PC-9 (cell line): ENCODE measurements around the gene DRAM2. TPM values are rescaled to one million over a fixed set of nuclear protein-coding genes. Genes with fewer than 3 reads are reported as not detected.

Experiments
- BruUV-seq: library from RNA; stranded (reverse); fragments of 400-500 nt; replicated peaks from 2 replicates; lab custom pipeline; 2021; lab: Mats Ljungman, UMichigan
- CTCF ChIA-PET: fragments of 300-600 bp; sonication (Branson Sonifier 250); formaldehyde crosslinking; loops from one replicate; lab custom pipeline; 2022; ENCODE audit warnings: antibody characterized with exemption; lab: Charles Lee
- POLR2A ChIA-PET: fragments of 300-600 bp; sonication (Branson Sonifier 250); formaldehyde crosslinking; loops from one replicate; lab custom pipeline; 2022; ENCODE audit warnings: antibody characterized with exemption; ENCODE audit not compliant: unreplicated experiment; lab: Charles Lee
- DNase-seq, 2 experiments: peaks; one replicate each; pipeline versions ENCODE4 v3.0.0 to v3.0.0-alpha.2; 2015 to 2022; ENCODE audit warnings: mixed read lengths in 1 of 2
- H2AFZ ChIP-seq: fragments of 200-600 bp; sonication (generic); 2 replicates; pipeline ENCODE4 v1.8.1; 2017; ENCODE audit warnings: antibody characterized with exemption
- H3F3A ChIP-seq: fragments of 200-600 bp; sonication (generic); 2 replicates; pipeline ENCODE4 v1.8.1; 2017; ENCODE audit warnings: antibody characterized with exemption, mild to moderate bottlenecking, low read depth; ENCODE audit not compliant: insufficient read depth
- H3K27ac ChIP-seq: fragments of 200-600 bp; sonication (generic); 2 replicates; pipeline ENCODE4 v1.6.1; 2016; ENCODE audit warnings: mixed run types
- H3K27me3 ChIP-seq: fragments of 200-600 bp; sonication (generic); 2 replicates; pipeline ENCODE4 v1.6.1; 2016; ENCODE audit warnings: low read depth, mixed run types; ENCODE audit not compliant: insufficient read depth
- H3K36me3 ChIP-seq: fragments of 200-600 bp; sonication (generic); 2 replicates; pipeline ENCODE4 v1.6.1; 2016; ENCODE audit warnings: low read depth, mixed run types
- H3K4me1 ChIP-seq: fragments of 200-600 bp; sonication (generic); replicated peaks from 2 replicates; pipeline ENCODE4 v1.6.1; 2016; ENCODE audit warnings: mixed run types; ENCODE audit not compliant: insufficient read depth
- H3K4me2 ChIP-seq: fragments of 200-600 bp; sonication (generic); 2 replicates; pipeline ENCODE4 v1.6.1; 2017; ENCODE audit warnings: mixed run types
- H3K4me3 ChIP-seq: fragments of 200-600 bp; sonication (generic); 2 replicates; pipeline ENCODE4 v1.6.1; 2016; ENCODE audit warnings: mixed run types
- H3K79me2 ChIP-seq: fragments of 200-600 bp; sonication (generic); 2 replicates; pipeline ENCODE4 v1.6.1; 2017; ENCODE audit warnings: low read depth, mixed run types
- H3K9me2 ChIP-seq: fragments of 200-600 bp; sonication (generic); 2 replicates; pipeline ENCODE4 v1.8.1; 2017; ENCODE audit warnings: mild to moderate bottlenecking; ENCODE audit not compliant: insufficient read depth
- H3K9me3 ChIP-seq: fragments of 200-600 bp; sonication (generic); 2 replicates; pipeline ENCODE4 v1.8.1; 2016; ENCODE audit warnings: low read depth; ENCODE audit not compliant: insufficient read depth
- H4K20me1 ChIP-seq: fragments of 200-600 bp; sonication (generic); 2 replicates; pipeline ENCODE4 v1.8.1; 2017; ENCODE audit not compliant: insufficient read depth
- CTCF ChIP-seq: fragments of 200-600 bp; sonication (generic); conservative IDR thresholded peaks from 2 replicates; pipeline ENCODE4 v1.6.1; 2017; ENCODE audit warnings: mixed run types, antibody characterized with exemption, mild to moderate bottlenecking, moderate library complexity
- EZH2 ChIP-seq: fragments of 200-600 bp; sonication (generic); IDR thresholded peaks from 2 replicates; pipeline ENCODE4 v1.8.0; 2017; ENCODE audit warnings: antibody characterized with exemption, low read depth
- intact Hi-C: fragments of 100-400 bp; cut with micrococcal nuclease; formaldehyde crosslinking; loops from one replicate; pipeline ENCODE4 v1.10.0; 2022; ENCODE audit not compliant: unreplicated experiment
- total RNA-seq: library from RNA; stranded (reverse); gene quantifications from 2 replicates; pipeline ENCODE4 v1.2.3, GENCODE V29; 2021

DRAM2 gene
- total RNA-seq, 1 experiment from 2014 or later = 37.9 TPM

DNA sequence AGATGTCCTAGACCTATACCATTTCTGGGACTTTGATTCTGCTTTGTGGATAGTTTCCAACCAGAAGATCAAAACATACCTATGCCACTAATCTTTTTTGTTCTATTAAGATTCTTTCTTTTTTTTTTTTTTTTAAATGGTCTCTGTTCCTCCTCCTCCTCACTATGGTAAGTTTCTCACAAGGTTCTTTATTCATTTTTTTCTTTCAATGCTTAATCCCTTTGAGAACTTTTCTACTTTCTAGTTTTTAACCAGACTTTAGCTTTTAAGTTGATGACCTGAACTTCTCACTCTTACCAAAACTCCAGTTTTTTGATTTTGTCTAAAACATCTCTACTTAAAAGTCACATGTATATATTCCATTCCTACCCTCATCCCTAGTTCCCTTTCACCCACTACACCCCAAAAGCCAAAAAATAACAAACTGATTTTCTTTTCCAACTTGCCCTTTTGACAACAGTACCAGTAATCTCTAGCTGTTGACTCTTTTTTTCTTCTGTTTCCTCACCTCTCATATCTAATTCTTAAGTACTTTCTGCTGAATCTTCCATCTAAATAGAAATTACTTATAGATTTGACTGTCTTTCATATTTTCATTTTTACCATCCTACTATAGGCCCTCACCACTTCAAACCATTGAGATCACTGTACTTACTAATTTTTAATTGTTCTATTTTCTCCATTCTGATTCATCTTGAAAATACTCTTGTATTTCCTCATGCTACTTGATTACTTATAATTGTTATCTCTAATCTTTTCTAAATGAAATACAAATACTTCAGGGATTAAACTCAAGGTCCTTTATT, 6.3 kb upstream of the DRAM2 start:
- Histone ChIP-seq H3K4me1 (peaks cover 16% of the 10 kb centered on the region), H4K20me1 (peaks cover 28% of the 10 kb centered on the region), H3K4me3 (no peak overlapping the region), H3K79me2 (peaks cover 78% of the 10 kb centered on the region), H3K27ac (no peak overlapping the region), H3K9me3 (no peaks in the 10 kb centered on the region), H3K4me2 (no peak overlapping the region), H2AFZ (no peak overlapping the region), H3K36me3 (peaks cover 37% of the 10 kb centered on the region), H3F3A (no peaks in the 10 kb centered on the region; the same call in 1 of the 2 replicates), H3K27me3 (no peaks in the 10 kb centered on the region), H3K9me2 (no peaks in the 10 kb centered on the region)
- no TSS peak for BruUV-seq
- POLR2A ChIA-PET = no interaction called here
- no peak for TF ChIP-seq EZH2
- no peak for TF ChIP-seq CTCF
- CTCF ChIA-PET = no interaction called here
- DNase-seq = no peak
- intact Hi-C loops = loop anchor here (10.0 kb wide), 1 partner anchor 299 kb away; the partner anchor contains the start of genes ATP5PB and WDR77

GRCh38 chr1:111145542-111145941, 5.6 kb upstream of the DRAM2 start:
- TF ChIP-seq EZH2 = no peak
- intact Hi-C loops = loop anchor here (10.0 kb wide), 1 partner anchor 299 kb away; the partner anchor contains the start of genes ATP5PB and WDR77
- no peaks in the 10 kb centered on the region for H3K9me2 ChIP-seq
- no TSS peak for BruUV-seq
- H3K4me2 ChIP-seq = no peak overlapping the region
- H3K79me2 ChIP-seq = peaks cover 78% of the 10 kb centered on the region
- ChIA-PET POLR2A (no interaction called here), CTCF (no interaction called here)
- H3K4me3 ChIP-seq = no peak overlapping the region
- peaks cover 3% of the 10 kb centered on the region; the same call in 1 of the 2 replicates for H3F3A ChIP-seq
- peaks cover 20% of the 10 kb centered on the region for H3K4me1 ChIP-seq
- H2AFZ ChIP-seq = no peak overlapping the region
- no peaks in the 10 kb centered on the region for H3K9me3 ChIP-seq
- H3K36me3 ChIP-seq = peaks cover 31% of the 10 kb centered on the region
- DNase-seq = no peak
- H4K20me1 ChIP-seq = peaks cover 28% of the 10 kb centered on the region
- H3K27ac ChIP-seq = no peak overlapping the region
- no peaks in the 10 kb centered on the region for H3K27me3 ChIP-seq

- Histone ChIP-seq H3F3A (peaks cover 8% of the 10 kb centered on the region; the same call in 1 of the 2 replicates), H3K27ac (no peak overlapping the region), H3K79me2 (peaks cover 89% of the 10 kb centered on the region), H3K9me2 (no peaks in the 10 kb centered on the region), H3K36me3 (peaks cover 12% of the 10 kb centered on the region; the same call in 1 of the 2 replicates), H3K4me2 (peak overlapping the region; percentile 98), H3K27me3 (no peaks in the 10 kb centered on the region), H3K4me1 (peaks cover 28% of the 10 kb centered on the region), H3K9me3 (no peaks in the 10 kb centered on the region), H3K4me3 (peak overlapping the region; percentile 72; the same call in 1 of the 2 replicates), H4K20me1 (peaks cover 25% of the 10 kb centered on the region), H2AFZ (no peak overlapping the region)
- BruUV-seq = no TSS peak
- no peak for DNase-seq
- no peak for TF ChIP-seq EZH2
- TF ChIP-seq CTCF = no peak
- intact Hi-C loops = loop anchor here (10.0 kb wide), 1 partner anchor 302 kb away; the partner anchor contains the start of genes ATP5PB and WDR77
- ChIA-PET POLR2A (interaction anchor here (0.6 kb wide), 1 partner anchor 9 kb away, joined by 3 read pairs; no protein-coding TSS in a partner anchor), CTCF (interaction anchor here (0.7 kb wide), 1 partner anchor 306 kb away, joined by 3 read pairs; no protein-coding TSS in a partner anchor)
Observed at GRCh38 chr1:111142356-111142975, 2.6 kb upstream of the DRAM2 start.
